NCI-H1417 treated with DMSO at 0.1 percent for 48 hours (cell line): Measurements from ENCODE around the gene NUP160.
"Not testable (repeated sequence)": the region's sequence is repeated elsewhere in the genome, so short reads cannot be mapped to it uniquely, and the experiment has no call there.

Experiments
- DNase-seq: peaks from one replicate; lab custom pipeline; 2025; lab: John Stamatoyannopoulos, UW

The NUP160 gene

GRCh38 chr11:47786373-47786772, 61.8 kb downstream of the NUP160 start:
- DNase-seq: no peak

- DNase-seq: no peak
Measured at GRCh38 chr11:47784785-47785381, 63.3 kb downstream of the NUP160 start.

GRCh38 chr11:47783087-47783610, 65.0 kb downstream of the NUP160 start:
- no peak for DNase-seq

GRCh38 chr11:47778878-47779483, 69.2 kb downstream of the NUP160 start:
- no peak for DNase-seq

- no peak for DNase-seq
Measured at GRCh38 chr11:47775240-47775869, 72.8 kb downstream of the NUP160 start.

- no peak for DNase-seq
Measured at GRCh38 chr11:47773882-47774281, 74.3 kb downstream of the NUP160 start.

GRCh38 chr11:47769556-47769955, 78.6 kb downstream of the NUP160 start:
- DNase-seq: not testable (repeated sequence)

- peak; percentile 91 for DNase-seq
Measured at GRCh38 chr11:47768101-47768612, 80.0 kb downstream of the NUP160 start.

GRCh38 chr11:47766509-47767227, 81.5 kb downstream of the NUP160 start:
- DNase-seq: peak; percentile 1

GRCh38 chr11:47765086-47765485, 83.1 kb downstream of the NUP160 start:
- DNase-seq: no peak

- not testable (repeated sequence) for DNase-seq
Measured at GRCh38 chr11:47759291-47759690, 88.9 kb downstream of the NUP160 start.

GRCh38 chr11:47756208-47756607, 91.9 kb downstream of the NUP160 start:
- no peak for DNase-seq

- no peak for DNase-seq
Measured at GRCh38 chr11:47750725-47751124, 97.4 kb downstream of the NUP160 start.

- DNase-seq: not testable (repeated sequence)
Measured at GRCh38 chr11:47742494-47742893, 105.7 kb downstream of the NUP160 start.

- not testable (repeated sequence) for DNase-seq
Measured at GRCh38 chr11:47737817-47738216, 110.3 kb downstream of the NUP160 start.

GRCh38 chr11:47732271-47732670, 115.9 kb downstream of the NUP160 start:
- DNase-seq: no peak

GRCh38 chr11:47731475-47731874, 116.7 kb downstream of the NUP160 start:
- DNase-seq: no peak
